NOMO-1 treated with DMSO at 0.1 percent for 48 hours (cell line): ENCODE measurements around the gene PCP4L1.

Experiments used
- DNase-seq: peaks from one replicate; lab custom pipeline; 2025; ENCODE audit not compliant: unreplicated experiment; lab: John Stamatoyannopoulos, UW

The PCP4L1 gene

DNA sequence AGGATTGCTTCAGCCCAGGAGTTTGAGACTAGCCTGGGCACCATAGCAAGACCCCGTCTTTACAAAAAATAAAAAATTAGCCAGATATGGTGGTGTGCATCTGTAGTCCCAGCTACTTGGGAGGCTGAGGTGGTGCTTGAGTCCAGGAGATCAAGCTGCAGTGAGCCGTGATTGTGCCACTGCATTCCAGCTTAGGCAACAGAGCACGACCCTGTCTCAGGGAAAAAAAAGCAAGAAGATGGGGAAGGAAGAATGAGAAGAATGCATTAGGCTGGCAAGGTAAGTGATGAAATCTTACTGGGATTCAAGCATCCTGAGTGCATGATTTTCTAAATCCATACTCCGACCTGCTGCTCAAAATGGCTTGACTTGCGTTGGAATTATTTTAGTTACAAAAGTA lies 6.8 kb downstream of the PCP4L1 start:
- DNase-seq: no peak

DNA sequence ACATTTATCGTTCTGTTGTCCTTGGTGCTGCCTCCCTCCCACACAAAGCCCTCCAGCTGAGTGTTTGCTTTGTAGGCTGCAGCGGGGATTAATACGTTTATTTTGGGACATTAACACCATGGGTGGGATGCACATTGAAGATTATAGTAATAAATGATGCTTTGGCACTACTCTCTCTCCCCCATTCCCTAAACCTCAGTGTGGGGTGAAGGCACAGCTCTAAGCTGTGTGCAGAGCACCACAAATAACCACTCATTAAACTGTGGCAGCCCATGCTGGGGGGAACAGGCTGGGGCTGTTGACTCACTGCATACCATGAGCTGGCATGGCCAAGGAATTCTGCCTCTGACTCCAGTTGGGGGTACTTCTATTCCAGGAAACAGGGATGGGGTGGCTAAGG lies 7.7 kb downstream of the PCP4L1 start:
- no peak for DNase-seq

- no peak for DNase-seq
Measured at GRCh38 chr1:161266836-161267235, 8.3 kb downstream of the PCP4L1 start.

GRCh38 chr1:161267321-161267720 lies 8.8 kb downstream of the PCP4L1 start:
- peak; percentile 76 for DNase-seq

DNA sequence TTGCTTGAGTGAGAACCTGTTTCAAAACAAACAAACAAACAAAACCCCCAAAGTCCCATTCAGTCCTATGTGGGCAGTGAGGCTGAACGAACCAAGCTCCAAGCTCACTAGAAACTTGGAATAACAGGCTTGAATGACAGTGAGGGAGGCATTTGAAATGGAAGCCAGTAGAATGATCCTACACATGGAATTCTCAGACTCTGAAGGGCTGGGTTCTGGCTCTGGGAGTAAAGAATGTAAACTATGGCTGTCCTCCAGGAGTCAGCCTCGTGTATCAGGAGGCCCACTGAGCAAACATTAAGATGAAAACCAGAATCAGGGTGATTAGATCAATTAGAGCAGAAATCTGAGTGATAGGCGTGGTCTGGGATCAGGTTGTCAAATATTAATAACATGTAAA lies 14.9 kb downstream of the PCP4L1 start:
- no peak for DNase-seq

DNA sequence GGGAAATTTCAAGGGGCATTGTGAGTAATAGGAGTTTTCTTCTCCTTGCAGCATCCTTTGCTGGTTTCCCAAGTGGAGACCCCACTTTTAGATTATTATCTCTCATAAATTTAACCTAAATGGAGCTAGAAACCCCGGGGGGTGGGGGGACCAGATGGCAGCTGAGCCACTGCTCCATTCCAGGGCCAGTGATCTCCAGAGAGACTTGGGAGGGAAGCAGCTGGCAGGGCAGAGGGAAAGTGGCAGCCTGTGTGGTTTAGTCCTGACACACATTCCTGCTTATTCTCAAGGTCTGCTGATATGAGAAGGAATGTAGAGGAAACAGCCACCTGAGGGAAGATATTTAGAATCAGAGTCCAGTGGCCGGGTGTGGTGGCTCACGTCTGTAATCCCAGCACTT lies 16.3 kb downstream of the PCP4L1 start:
- no peak for DNase-seq

GRCh38 chr1:161282991-161283390 lies 24.4 kb downstream of the PCP4L1 start:
- DNase-seq: no peak

GRCh38 chr1:161285113-161285512 lies 26.6 kb downstream of the PCP4L1 start:
- no peak for DNase-seq

- no peak for DNase-seq
Measured at GRCh38 chr1:161285521-161285920, 27.0 kb downstream of the PCP4L1 start.

GRCh38 chr1:161287482-161288054 lies 29.0 kb downstream of the PCP4L1 start:
- DNase-seq: no peak

DNA sequence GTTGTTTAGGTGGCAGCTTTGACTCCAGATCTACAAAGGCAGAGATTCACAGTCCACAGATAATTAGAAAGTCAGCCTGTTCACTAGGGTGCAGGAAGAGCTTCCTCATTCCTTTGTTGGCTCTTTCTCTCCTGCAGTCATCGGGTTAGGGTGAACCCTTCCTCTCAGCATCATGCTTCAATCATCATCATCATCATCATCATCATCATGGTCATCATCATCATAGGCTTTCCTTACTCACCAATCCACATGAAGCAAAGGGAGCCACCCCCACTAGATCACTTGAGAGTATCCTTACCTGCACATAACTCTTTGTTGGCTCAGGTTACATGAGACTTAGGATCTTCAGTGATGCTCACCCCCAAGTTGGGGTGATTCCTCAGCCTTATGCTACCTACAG lies 32.2 kb downstream of the PCP4L1 start:
- no peak for DNase-seq

DNA sequence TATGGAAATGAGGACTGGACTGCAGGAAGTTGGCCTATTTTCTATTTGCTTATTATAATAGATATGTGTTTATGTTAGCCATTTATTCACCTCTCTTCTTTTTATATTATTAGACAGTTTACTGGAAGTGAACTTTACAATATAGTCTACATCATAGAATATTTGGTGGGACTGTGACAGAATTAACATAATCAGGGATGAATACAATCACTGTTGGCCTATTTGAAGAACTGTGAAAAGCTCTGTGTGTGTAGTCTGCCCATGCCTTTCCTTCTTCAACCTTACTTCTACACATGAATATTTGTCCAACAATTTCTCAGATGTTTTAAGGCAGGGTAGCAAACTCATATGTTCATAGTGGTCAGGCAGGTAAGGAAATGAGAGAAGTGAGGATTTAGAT lies 38.9 kb downstream of the PCP4L1 start:
- DNase-seq: no peak

DNA sequence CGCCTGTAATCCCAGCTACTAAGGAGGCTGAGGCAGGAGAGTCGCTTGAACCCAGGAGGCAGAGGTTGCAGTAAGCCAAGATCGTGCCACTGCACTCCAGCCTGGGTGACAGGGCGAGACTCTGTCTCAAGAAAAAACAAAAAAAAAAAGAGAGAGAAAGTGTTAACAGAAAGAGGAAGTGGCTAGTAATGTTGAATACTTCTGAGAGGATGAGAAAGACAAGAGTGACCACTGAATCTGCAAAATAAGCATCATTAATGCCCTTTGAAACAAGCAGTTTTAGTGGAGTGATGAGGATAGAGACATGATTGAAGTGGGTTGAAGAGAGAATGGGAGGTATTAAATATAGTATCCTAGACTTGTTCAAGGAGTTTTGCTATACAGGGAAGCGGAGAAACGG lies 39.6 kb downstream of the PCP4L1 start:
- peak; percentile 86 for DNase-seq

GRCh38 chr1:161299347-161299746 lies 40.8 kb downstream of the PCP4L1 start:
- peak; percentile 6 for DNase-seq

DNA sequence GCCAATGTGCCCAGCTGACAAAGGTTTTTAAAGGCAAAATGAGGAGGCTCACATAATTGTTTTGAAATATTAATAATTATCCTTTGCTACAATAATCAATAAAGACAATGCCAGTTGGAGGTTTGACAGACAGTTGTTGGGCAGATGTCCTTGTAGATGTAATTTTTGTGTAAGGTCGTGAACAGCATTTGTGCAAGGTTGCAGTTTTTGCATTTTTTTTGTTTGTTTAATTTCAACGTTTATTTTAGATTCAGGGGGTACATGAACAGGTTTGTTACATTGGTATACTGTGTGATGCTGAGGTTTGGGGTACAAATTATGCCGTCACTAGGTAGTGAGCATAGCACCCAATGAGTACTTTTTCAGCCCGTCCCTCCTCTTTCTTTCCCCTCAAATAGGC lies 41.9 kb downstream of the PCP4L1 start:
- no peak for DNase-seq

DNA sequence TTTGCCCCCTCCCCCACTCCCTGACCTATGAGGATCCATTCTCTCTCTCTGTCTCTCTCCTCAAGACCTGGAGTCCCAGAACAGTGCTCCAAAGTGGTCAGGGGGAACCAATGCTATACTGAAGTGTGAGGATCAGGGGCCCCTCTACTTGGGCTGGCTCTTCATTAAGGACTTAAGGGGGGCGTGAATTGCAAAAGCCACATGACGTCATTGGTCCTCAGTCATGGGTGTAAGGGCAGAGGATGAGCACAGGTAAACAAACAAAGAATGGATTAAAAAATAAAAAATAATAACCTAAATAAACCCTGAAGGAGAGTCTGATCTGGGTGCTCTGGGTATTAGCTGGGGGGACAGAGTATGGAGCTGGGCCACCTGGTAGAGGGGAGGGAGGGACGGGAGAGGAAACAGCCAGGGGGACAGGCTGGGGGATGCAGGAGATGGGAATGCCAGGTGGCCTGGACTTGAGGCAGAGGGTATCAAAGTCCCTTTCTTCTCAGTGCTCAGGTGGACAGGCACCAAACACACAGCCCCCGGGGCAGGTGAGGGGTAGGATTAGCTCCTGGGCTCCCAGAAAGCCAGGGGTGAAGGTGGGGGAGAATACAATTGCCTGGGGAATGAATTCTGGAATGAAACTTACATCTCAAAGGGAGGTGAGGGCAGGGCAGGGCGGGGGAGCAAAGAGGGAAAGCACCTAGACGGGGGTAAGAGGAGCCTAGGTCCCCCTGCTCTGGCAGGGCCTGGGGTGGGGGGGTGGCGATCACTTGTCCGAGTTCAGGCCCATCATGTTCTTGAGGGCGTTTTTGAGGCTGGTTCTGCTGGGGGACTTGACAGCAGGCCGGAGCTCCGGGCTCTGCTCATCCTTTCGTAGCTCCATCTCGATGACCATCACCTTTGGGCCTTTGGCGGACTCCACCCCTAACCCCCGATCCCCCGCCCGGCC lies 46.7 kb downstream of the PCP4L1 start:
- no peak for DNase-seq

GRCh38 chr1:161305867-161306519 lies 47.4 kb downstream of the PCP4L1 start:
- peak; percentile 91 for DNase-seq

DNA sequence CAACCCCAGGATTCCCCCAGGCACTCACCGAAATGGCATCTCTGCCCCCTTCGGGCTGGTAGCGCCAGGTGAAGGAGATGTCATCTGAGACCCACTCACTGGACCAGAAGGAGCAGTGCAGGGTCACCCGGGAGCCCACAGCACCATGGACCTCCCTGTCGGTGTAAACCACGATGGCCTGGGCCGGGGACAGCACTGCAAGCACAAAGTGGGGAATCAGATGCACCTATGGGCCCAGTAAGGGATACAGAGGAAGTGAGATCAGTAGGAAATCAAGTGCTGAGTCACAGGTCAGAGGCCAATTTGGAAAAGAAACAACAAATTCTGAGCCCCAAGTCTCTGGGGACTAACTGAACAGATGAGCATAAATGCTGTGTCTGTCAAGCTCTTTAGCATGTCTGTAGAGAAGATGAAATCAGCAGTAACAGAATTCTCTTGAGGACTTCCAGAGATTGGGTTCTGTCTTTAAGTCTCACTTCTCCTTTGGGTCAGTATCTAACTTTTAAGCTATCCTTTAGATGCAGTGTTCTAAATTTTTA lies 48.8 kb downstream of the PCP4L1 start:
- peak; percentile 49 for DNase-seq

- DNase-seq: no peak
Measured at GRCh38 chr1:161307892-161308638, 49.5 kb downstream of the PCP4L1 start.

DNA sequence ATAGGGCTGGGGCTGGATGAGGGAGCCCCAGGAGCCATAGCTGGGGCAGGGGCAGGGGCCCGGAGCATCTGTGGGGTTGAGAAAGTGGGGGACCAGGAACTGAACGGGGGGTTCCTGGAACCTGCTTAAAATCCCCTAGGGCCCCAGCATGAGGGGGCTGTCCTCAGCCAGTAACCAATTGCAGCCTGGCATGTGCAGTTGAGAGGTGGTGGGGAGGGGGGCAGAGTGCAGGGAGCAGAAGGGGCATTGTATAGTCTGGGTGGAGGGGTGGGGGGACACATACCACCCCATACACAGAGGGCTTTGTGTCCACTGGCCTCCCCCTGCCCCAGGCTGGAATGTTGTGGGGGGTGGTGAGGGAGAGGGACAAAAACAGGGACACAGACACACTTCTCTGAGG lies 51.3 kb downstream of the PCP4L1 start, which contains the start of gene MPZ:
MPZ (minus strand) TSS at position 101 of the 400 bp plus-strand sequence; CDS start at position 38, 63 bp downstream.
- no peak for DNase-seq
